GM23248 (cell line): ENCODE results near the gene ADH1C.
"Not testable (repeated sequence)": the region's sequence is repeated elsewhere in the genome, so short reads cannot be mapped to it uniquely, and the experiment has no call there.

Experiments used
- EZH2 ChIP-seq: fragments of 200-600 bp; sonication (generic); IDR thresholded peaks from 2 replicates; pipeline ENCODE4 v1.6.1; 2018; ENCODE audit warnings: antibody characterized with exemption, mild to moderate bottlenecking; ENCODE audit not compliant: insufficient read depth, poor library complexity, severe bottlenecking
- EZH2phosphoT487 ChIP-seq: fragments of 200-600 bp; sonication (generic); IDR thresholded peaks from 2 replicates; pipeline ENCODE4 v1.6.1; 2018; ENCODE audit warnings: antibody characterized with exemption, moderate library complexity, mild to moderate bottlenecking, low read depth; ENCODE audit not compliant: insufficient read depth

GRCh38 chr4:99377341-99377740 is 24.8 kb upstream of the ADH1C start:
- not testable (repeated sequence) for TF ChIP-seq EZH2phosphoT487, EZH2
